Amygdala (tissue), 56 donors: ENCODE data around the gene MMP12.
"Not testable (repeated sequence)": the region's sequence is repeated elsewhere in the genome, so short reads cannot be mapped to it uniquely, and the experiment has no call there.

Experiments
- DNase-seq, 56 donors: peaks; one replicate each; lab custom pipeline; 2025; lab: John Stamatoyannopoulos, UW

MMP12 gene

GRCh38 chr11:102874852-102875251 lies at the start of gene MMP12:
Gene MMP12, minus strand, starts transcription at chr11:102874982. Its CDS starts 45 bp downstream, at chr11:102874937.
- DNase-seq: no peak

DNA sequence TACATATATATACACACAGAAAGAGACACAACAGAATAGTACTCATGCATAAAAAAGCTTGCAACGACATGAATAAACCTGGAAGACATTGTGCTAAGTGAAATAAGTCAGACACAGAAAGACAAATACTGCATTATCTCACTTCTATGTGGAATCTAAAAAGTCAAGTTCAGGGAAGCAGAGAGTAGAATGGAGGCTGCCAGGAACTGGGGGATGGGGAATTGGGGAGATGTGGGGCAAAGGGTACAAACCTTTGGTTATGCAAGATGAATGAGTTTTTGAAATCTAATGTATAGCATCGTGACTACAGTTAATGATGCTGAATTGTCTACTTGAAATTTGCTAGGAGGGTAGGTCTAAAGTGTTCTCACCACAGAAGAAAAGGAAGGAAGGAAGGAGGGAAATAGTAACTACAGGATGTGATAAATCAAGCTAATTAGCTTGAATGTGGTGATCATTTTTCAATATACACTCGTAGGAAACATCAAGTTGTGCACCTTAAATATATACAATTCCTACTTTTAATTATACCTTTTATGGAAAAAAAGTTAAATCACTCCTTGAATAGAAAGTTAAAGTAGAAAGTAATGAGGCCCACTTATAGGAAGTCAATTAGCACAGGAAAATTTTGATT lies 46.9 kb upstream of the MMP12 start:
- DNase-seq: no peak

DNA sequence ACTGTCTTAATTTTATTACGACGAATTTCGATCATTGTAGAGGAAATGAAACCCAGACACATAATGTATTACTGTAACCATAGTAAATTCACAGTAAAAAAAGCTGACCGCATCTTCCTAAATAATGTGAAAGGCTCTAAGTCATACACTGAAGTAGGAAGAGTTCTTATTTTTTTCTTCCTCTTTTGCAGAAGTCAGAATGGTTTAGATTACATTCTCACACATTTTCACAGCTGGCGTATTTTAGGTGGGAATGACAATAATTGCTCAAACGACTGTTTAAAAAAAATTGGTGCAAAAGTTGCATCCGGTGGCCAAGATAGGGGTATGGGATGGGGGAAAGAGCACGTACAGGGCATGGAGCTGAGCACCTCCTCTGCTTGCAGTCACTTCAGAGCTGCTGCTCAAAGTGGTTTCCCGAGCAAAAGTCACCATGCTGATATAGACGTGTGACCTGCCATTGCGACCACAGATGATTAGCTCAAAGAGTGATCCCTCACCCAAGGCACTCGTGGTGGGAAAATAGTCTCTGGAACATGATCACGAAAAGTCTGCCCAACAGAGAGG lies 45.4 kb upstream of the MMP12 start:
- DNase-seq: no peak

GRCh38 chr11:102915044-102915375 lies 40.2 kb upstream of the MMP12 start:
- DNase-seq: no peak

- DNase-seq: peak in 5 of 56 donors; percentile 4 to 10 (median 9)
Observed at GRCh38 chr11:102914238-102915043, 39.7 kb upstream of the MMP12 start.

GRCh38 chr11:102912482-102912830 lies 37.7 kb upstream of the MMP12 start:
- no peak for DNase-seq

GRCh38 chr11:102911758-102912481 lies 37.1 kb upstream of the MMP12 start:
- no peak for DNase-seq

GRCh38 chr11:102905848-102906247 lies 31.1 kb upstream of the MMP12 start:
- DNase-seq: not testable (repeated sequence)

- not testable (repeated sequence) for DNase-seq
Observed at GRCh38 chr11:102903895-102904294, 29.1 kb upstream of the MMP12 start.

DNA sequence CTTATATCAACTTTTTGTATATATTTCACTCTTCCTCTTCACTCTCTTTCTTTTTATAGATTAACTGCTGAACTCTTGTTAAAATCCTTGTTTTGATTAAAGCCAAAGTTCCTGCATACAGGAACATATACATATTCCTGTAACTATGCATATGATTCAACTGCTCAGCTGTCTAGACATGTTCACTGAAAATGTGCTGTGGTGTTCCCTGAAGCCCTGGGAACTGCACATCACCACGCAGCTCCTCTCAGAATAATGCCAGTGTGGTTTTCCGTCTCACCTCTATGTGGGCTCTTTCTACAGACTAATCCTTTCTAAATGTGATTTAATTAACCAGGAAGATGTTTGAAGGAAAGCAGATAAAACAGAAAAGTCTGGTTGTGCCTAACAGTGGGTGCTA lies 25.6 kb upstream of the MMP12 start:
- DNase-seq: no peak

GRCh38 chr11:102891736-102892135 lies 17.0 kb upstream of the MMP12 start:
- DNase-seq: no peak

DNA sequence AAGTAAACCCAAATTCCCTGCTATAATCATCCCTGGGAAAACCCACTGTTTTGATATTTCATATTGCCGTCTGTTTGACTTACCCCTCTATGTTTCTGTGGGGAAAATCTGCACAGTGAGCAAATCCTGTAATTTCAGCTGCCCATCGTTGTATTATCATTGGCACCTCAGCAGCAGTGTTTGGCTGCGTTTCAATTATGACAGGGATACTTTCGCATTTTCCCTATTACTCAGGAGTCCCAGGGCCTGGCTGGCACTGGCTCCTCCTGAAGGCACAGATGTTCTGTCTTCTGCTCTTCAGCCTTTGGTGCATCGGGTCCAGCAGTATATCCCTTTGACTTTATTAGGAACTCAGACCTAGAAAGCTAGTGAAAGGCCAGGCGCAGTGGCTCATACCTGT lies 12.2 kb upstream of the MMP12 start:
- no peak for DNase-seq

DNA sequence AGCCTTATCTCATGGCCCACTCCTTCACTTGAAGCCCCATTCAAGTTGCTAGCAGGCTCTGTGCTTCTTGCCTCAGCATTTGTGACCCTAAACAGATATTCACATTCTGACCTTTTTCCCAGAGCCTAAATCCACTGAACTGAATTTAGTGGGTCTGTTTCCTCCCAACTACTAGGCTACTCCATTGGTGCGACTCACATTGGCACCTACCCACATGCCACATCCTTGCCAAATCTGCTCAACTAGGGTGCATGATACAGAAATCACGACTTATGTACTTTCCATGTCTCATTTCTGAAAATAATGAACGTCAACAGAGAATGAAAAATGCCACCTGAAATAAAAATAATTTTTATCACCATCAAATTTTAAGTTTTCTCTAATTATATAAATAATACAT lies 8.4 kb upstream of the MMP12 start:
- no peak for DNase-seq

GRCh38 chr11:102882389-102883024 lies 7.7 kb upstream of the MMP12 start:
- peak in 1 of 56 donors; percentile 2 for DNase-seq

GRCh38 chr11:102879801-102880200 lies 5.0 kb upstream of the MMP12 start:
- peak in 6 of 56 donors; percentile 0 to 25 (median 2) for DNase-seq

GRCh38 chr11:102878595-102878994 lies 3.8 kb upstream of the MMP12 start:
- no peak for DNase-seq

- DNase-seq: not testable (repeated sequence)
Observed at GRCh38 chr11:102869354-102869964, 5.3 kb downstream of the MMP12 start.

DNA sequence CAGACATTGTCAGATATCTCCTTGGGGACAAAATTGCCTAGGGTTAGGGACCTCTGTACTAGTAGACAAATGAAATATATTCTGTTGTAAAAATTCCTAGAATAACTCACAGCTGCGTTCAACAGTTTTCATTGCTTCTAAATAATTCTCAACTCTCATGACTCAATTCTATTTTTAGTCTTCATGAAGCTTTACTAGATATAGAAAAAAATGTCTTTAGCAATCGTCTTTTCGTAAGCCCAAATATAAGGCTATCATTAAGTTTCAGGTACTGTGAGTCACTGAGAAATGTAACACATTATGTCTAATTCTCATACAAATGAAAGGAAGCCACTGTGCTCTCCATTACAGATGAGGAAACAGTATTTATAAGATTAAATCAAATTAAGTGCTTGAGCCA lies 6.4 kb downstream of the MMP12 start:
- DNase-seq: no peak

DNA sequence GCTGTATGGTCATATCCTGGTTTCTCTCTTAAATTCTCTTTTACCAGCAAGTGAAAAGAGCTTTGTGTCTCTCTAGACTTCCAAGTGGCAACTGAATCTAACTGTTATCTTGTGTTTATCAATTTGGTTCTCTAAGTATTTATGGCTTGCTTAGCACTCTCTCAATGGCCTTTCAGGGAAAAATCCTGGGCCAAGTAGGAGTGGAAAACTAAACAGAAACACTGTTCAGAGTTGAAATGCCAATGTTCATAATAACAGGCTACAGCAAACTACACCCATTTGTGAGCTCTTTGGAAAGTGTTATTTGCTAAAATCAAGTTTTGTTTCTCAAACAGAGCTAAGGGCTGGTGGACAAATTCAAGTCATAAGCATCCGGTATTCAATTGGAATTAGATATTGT lies 10.1 kb downstream of the MMP12 start:
- no peak for DNase-seq

GRCh38 chr11:102853956-102854355 lies 20.8 kb downstream of the MMP12 start:
- no peak for DNase-seq
